Peyer's patch (tissue), 4 donors: ENCODE results near the gene NHERF1.

Experiments used
- POLR2A ChIP-seq, 2 donors: fragments of 450-650 bp; IDR thresholded peaks; one replicate each; pipeline ENCODE4 v1.5.1; 2017; ENCODE audit warnings: antibody characterized with exemption in 2 of 2, mild to moderate bottlenecking in 2 of 2, moderate library complexity in 2 of 2
- TF ChIP-seq, protein P1 (sequence below), 6 experiments: fragments of 450-650 bp in 4 of 6; fragments of 200-600 bp in 2 of 6; sonication (generic) in 1 of 6; IDR thresholded peaks; one replicate each; pipeline ENCODE4 v1.5.1; 2017 to 2019; ENCODE audit warnings: antibody characterized with exemption in 6 of 6, mild to moderate bottlenecking in 3 of 6, moderate library complexity in 1 of 6

DNA sequence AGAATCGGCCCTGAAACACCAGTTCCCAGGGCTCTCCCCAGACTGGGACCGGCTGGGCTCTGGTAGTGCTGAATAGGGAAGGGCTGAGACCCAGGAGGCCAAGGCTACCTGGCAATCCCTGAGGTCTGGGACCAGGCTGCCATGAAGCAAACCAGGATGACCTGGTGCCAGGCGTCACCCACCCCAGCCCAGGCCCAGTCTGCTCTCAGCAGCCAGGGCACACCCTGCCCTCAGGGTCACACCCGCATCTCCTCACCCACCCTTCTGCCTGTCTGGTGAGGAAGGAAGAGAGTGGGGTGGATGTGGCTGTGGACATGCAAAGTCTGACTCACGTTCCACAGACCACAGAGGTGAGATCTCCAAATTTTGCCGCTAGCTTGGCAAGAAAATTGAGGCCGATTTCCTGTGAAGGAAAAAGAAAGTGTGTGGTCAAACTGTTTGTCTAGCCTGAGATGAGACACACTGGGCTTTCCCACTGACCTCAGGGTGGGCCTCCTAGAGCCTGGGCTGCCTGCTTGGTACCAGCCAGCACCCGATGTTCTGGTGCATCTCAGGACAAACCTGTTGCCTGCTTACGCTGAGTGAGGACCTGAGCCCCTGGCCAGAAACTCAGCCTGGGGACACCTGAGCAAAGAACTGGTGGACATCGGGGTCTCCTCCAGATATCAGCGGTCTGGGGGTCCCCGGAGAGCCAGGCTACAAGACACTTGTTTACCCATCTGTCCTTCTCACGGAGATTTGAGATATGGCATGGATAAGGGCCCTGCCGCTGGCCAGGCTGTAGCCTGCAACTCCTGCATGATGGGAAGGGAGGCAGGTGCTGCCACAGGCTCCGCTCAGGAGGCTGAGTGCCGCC is 17.7 kb upstream of the NHERF1 start:
- TF ChIP-seq, protein P1, sequence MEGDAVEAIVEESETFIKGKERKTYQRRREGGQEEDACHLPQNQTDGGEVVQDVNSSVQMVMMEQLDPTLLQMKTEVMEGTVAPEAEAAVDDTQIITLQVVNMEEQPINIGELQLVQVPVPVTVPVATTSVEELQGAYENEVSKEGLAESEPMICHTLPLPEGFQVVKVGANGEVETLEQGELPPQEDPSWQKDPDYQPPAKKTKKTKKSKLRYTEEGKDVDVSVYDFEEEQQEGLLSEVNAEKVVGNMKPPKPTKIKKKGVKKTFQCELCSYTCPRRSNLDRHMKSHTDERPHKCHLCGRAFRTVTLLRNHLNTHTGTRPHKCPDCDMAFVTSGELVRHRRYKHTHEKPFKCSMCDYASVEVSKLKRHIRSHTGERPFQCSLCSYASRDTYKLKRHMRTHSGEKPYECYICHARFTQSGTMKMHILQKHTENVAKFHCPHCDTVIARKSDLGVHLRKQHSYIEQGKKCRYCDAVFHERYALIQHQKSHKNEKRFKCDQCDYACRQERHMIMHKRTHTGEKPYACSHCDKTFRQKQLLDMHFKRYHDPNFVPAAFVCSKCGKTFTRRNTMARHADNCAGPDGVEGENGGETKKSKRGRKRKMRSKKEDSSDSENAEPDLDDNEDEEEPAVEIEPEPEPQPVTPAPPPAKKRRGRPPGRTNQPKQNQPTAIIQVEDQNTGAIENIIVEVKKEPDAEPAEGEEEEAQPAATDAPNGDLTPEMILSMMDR (IDR thresholded peaks at IDR 0.05): no peak
- no peak for TF ChIP-seq POLR2A (IDR thresholded peaks at IDR 0.05)
